ENCODE data around the gene PRKG1. TPM values are rescaled to one million over a fixed set of nuclear protein-coding genes. Genes with fewer than 3 reads are reported as not detected.

PRKG1 gene
- total RNA-seq, 4 donors from 2014 or later, result 17.1 to 36.4 (median 25.8) TPM

GRCh38 chr10:52300599-52301277 is 1226.5 kb downstream of the PRKG1 start:
- no peak for ATAC-seq (ENCODE audit: low FRiP score)
- no peak for TF ChIP-seq CTCF (IDR thresholded peaks at IDR 0.05)
- no peak for DNase-seq (ENCODE audit: low spot score)

DNA sequence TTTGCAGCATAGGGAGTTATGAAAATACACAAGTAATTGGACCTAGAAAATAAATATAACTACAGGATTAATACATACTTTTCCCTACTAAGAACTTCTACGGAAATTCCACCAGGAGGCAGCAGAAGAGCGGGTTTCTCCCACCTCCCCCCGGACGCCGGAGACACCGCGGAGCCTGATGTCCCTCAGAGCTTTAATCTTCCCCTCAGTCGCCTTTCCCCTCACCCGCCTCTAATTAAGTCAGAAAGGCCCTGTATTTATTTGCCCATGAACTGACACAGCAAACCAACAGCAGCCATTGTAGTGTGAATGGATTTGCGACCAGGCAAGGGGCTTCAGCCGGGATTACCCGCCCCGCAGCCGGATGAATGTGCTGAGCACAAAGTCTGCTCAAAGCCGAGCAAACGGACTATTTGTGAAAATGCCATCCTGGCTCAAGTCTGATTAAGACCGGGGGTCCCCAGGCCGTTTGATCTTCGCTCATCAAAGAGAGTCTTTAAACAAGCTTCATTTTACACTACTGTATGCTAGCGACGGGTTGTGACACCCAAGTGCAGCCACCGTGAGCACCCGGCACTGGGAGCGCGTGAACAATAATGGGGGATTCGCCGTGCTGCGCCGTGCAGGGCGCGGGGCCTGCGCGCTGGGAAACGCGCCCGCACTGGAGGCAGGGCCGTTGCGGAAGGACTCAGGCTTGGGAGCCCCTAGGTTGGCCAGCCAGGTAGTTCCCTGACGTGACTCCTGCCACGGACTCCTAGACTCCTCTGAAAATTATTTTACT is 1234.2 kb downstream of the PRKG1 start:
- peak in 1 of 3 donors; percentile 63 for TF ChIP-seq CTCF (IDR thresholded peaks at IDR 0.05)
- DNase-seq (ENCODE audit: low spot score), result no peak
- peak; percentile 65 for ATAC-seq (ENCODE audit: low FRiP score)

DNA sequence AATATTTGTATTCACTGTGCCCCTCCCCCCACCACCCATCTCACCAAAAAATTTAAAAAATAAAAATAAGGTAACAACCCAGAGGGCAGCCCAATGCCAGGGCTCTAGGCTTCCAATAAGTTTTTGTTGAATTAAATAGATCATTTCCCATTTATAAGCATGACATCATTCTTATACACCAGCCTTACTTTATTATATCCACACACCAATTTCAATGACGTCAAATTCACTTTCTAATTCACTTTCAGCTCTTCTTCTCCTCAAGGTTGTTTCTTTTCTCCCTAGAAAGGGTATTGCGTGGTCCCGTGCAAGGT is 1238.6 kb downstream of the PRKG1 start:
- no peak for ATAC-seq (ENCODE audit: low FRiP score)
- DNase-seq (ENCODE audit: low spot score), result no peak
- TF ChIP-seq CTCF (IDR thresholded peaks at IDR 0.05), result no peak

GRCh38 chr10:52313256-52313932 is 1239.1 kb downstream of the PRKG1 start:
- DNase-seq (ENCODE audit: low spot score) (no peak), ATAC-seq (ENCODE audit: low FRiP score) (peak; percentile 7)
- TF ChIP-seq CTCF (IDR thresholded peaks at IDR 0.05), result no peak

- peak in 1 of 3 donors; percentile 27 for TF ChIP-seq CTCF (IDR thresholded peaks at IDR 0.05)
- ATAC-seq (ENCODE audit: low FRiP score) (peak; percentile 38), DNase-seq (ENCODE audit: low spot score) (peak; percentile 33)
These were observed 1239.9 kb downstream of the PRKG1 start, which contains the start of gene DKK1 for GRCh38 chr10:52313933-52314821. TSS of gene DKK1 (plus strand) at chr10:52314281. CDS start at chr10:52314435, 154 bp downstream.

DNA sequence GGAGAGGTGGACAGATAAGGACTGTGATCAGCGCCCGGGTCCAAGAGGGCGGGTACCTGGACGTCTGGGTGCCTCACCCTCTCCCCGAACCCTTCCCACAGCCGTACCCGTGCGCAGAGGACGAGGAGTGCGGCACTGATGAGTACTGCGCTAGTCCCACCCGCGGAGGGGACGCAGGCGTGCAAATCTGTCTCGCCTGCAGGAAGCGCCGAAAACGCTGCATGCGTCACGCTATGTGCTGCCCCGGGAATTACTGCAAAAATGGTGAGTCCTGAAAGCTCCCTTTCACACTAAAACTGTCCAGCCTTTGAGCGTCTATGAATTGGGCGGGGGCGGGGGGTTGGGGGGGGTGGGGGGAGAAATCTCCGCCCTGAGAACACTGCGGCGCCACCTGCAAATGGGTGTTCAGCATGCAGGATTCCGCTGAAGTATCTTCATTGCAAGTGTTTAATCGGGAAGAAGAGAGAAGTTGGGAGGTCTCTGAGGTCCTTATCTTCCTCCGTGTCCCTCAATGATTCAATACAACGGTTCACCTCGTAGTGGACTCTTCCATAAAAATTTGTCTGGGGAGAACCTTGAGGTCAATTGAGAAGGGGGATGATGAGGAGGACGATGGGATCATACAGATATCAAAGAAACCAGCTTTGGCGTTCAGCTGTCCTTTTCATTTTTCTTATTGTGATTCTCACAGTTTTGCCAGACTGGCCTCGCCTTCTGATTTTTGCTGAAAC is 1240.7 kb downstream of the PRKG1 start:
- no peak for TF ChIP-seq CTCF (IDR thresholded peaks at IDR 0.05)
- DNase-seq (ENCODE audit: low spot score) (no peak), ATAC-seq (ENCODE audit: low FRiP score) (peak; percentile 14)

All from omental fat pad (tissue), 4 donors.